H1 (cell line): ENCODE data around the gene NWD2. TPM values are rescaled to one million over a fixed set of nuclear protein-coding genes. Genes with fewer than 3 reads are reported as not detected.

ENCODE experiments used
- BRCA1 ChIP-seq: IDR thresholded peaks from 2 replicates; pipeline ENCODE4 v1.6.1; 2012; ENCODE audit warnings: low read depth, low read length, improper control_type of control experiment
- CHD1 ChIP-seq: IDR thresholded peaks from 2 replicates; pipeline ENCODE4 v1.6.1; 2012; ENCODE audit warnings: low read depth, low read length, improper control_type of control experiment
- EP300 ChIP-seq, 2 experiments: IDR thresholded peaks; 1 replicate in 1 of 2; 2 replicates in 1 of 2; pipeline ENCODE4 v1.6.1; 2011 to 2012; ENCODE audit warnings: low read depth in 2 of 2, low read length in 2 of 2, mild to moderate bottlenecking in 2 of 2, borderline replicate concordance in 1 of 2, inconsistent platforms in 1 of 2, moderate library complexity in 1 of 2
- EZH2 ChIP-seq: fragments of 200-600 bp; sonication (generic); IDR thresholded peaks from 2 replicates; pipeline ENCODE4 v1.7.1; 2012; ENCODE audit warnings: low read depth, mild to moderate bottlenecking, moderate library complexity, low read length, inconsistent platforms; ENCODE audit not compliant: severe bottlenecking
- GTF2F1 ChIP-seq: IDR thresholded peaks from 2 replicates; pipeline ENCODE4 v1.6.1; 2012; ENCODE audit warnings: low read depth, low read length, improper control_type of control experiment, borderline replicate concordance
- KDM4A ChIP-seq: IDR thresholded peaks from one replicate; pipeline ENCODE4 v1.7.1; 2012; ENCODE audit warnings: low read depth, mild to moderate bottlenecking, moderate library complexity, low read length, inconsistent platforms; ENCODE audit not compliant: severe bottlenecking
- RBBP5 ChIP-seq: IDR thresholded peaks from 2 replicates; pipeline ENCODE4 v1.7.1; 2012; ENCODE audit warnings: low read depth, mild to moderate bottlenecking, inconsistent platforms, low read length, moderate library complexity, borderline replicate concordance
- SIRT6 ChIP-seq: IDR thresholded peaks from one replicate; pipeline ENCODE4 v1.7.1; 2012; ENCODE audit warnings: low read length, inconsistent platforms
- SP2 ChIP-seq: IDR thresholded peaks from 2 replicates; pipeline ENCODE4 v1.6.1; 2012; ENCODE audit warnings: mild to moderate bottlenecking, low read length, inconsistent platforms
- polyA plus RNA-seq, 7 experiments: library from polyadenylated mRNA; depleted of rRNA in 3 of 7; stranded (reverse) in 5 of 7; unstranded in 2 of 7; fragments of >200 nt in 5 of 7; fragments of 200-250 nt in 2 of 7; gene quantifications; 1 replicate in 5 of 7; 2 replicates in 1 of 7; 4 replicates in 1 of 7; pipeline versions ENCODE4 v1.2.1 to v1.2.3, GENCODE V29; 2011 to 2013; ENCODE audit warnings: missing spikeins in 2 of 7, mixed read lengths in 2 of 7
- total RNA-seq: library from RNA; stranded (reverse); fragmentation: NEBNext Ultra II Directional; extraction: Animal tissue kit (Norgen Biotek cat#: 25700); gene quantifications from 2 replicates; pipeline ENCODE4 v1.2.1, GENCODE V29; 2021
- TF ChIP-seq, protein P1 (sequence below): fragments of 300-600 bp; sonication (generic); IDR thresholded peaks from 2 replicates; pipeline ENCODE4 v1.7.1; 2012; ENCODE audit warnings: low read length, moderate library complexity, mild to moderate bottlenecking, inconsistent platforms; ENCODE audit not compliant: insufficient replicate concordance

The NWD2 gene
- total and polyA plus RNA-seq, 2 of the 8 experiments (the other 6 are each of a cell fraction or from before 2014, with no cell fraction given): under 0.01 TPM; not detected in 1

DNA sequence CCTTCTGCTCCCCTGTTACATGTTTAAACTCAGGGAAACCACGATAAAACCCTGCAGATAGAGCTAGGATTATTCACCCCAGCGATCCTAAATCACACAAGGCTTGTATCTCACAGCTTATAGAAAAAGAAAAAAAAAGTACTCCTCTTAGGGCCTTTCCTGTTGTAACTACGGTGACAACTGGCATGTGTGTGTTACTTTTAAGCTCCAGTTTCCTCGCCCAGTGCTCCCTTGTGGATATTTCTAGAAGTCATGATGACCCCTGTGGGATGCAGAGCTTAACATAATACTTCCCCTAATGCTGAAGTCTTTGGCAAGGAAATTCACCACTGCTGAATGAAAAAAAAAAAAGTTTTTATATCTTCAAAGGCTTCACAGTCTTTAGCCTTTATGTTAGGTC is 114.7 kb downstream of the NWD2 start (continued):
- TF ChIP-seq, protein P1, sequence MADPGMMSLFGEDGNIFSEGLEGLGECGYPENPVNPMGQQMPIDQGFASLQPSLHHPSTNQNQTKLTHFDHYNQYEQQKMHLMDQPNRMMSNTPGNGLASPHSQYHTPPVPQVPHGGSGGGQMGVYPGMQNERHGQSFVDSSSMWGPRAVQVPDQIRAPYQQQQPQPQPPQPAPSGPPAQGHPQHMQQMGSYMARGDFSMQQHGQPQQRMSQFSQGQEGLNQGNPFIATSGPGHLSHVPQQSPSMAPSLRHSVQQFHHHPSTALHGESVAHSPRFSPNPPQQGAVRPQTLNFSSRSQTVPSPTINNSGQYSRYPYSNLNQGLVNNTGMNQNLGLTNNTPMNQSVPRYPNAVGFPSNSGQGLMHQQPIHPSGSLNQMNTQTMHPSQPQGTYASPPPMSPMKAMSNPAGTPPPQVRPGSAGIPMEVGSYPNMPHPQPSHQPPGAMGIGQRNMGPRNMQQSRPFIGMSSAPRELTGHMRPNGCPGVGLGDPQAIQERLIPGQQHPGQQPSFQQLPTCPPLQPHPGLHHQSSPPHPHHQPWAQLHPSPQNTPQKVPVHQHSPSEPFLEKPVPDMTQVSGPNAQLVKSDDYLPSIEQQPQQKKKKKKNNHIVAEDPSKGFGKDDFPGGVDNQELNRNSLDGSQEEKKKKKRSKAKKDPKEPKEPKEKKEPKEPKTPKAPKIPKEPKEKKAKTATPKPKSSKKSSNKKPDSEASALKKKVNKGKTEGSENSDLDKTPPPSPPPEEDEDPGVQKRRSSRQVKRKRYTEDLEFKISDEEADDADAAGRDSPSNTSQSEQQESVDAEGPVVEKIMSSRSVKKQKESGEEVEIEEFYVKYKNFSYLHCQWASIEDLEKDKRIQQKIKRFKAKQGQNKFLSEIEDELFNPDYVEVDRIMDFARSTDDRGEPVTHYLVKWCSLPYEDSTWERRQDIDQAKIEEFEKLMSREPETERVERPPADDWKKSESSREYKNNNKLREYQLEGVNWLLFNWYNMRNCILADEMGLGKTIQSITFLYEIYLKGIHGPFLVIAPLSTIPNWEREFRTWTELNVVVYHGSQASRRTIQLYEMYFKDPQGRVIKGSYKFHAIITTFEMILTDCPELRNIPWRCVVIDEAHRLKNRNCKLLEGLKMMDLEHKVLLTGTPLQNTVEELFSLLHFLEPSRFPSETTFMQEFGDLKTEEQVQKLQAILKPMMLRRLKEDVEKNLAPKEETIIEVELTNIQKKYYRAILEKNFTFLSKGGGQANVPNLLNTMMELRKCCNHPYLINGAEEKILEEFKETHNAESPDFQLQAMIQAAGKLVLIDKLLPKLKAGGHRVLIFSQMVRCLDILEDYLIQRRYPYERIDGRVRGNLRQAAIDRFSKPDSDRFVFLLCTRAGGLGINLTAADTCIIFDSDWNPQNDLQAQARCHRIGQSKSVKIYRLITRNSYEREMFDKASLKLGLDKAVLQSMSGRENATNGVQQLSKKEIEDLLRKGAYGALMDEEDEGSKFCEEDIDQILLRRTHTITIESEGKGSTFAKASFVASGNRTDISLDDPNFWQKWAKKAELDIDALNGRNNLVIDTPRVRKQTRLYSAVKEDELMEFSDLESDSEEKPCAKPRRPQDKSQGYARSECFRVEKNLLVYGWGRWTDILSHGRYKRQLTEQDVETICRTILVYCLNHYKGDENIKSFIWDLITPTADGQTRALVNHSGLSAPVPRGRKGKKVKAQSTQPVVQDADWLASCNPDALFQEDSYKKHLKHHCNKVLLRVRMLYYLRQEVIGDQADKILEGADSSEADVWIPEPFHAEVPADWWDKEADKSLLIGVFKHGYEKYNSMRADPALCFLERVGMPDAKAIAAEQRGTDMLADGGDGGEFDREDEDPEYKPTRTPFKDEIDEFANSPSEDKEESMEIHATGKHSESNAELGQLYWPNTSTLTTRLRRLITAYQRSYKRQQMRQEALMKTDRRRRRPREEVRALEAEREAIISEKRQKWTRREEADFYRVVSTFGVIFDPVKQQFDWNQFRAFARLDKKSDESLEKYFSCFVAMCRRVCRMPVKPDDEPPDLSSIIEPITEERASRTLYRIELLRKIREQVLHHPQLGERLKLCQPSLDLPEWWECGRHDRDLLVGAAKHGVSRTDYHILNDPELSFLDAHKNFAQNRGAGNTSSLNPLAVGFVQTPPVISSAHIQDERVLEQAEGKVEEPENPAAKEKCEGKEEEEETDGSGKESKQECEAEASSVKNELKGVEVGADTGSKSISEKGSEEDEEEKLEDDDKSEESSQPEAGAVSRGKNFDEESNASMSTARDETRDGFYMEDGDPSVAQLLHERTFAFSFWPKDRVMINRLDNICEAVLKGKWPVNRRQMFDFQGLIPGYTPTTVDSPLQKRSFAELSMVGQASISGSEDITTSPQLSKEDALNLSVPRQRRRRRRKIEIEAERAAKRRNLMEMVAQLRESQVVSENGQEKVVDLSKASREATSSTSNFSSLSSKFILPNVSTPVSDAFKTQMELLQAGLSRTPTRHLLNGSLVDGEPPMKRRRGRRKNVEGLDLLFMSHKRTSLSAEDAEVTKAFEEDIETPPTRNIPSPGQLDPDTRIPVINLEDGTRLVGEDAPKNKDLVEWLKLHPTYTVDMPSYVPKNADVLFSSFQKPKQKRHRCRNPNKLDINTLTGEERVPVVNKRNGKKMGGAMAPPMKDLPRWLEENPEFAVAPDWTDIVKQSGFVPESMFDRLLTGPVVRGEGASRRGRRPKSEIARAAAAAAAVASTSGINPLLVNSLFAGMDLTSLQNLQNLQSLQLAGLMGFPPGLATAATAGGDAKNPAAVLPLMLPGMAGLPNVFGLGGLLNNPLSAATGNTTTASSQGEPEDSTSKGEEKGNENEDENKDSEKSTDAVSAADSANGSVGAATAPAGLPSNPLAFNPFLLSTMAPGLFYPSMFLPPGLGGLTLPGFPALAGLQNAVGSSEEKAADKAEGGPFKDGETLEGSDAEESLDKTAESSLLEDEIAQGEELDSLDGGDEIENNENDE: no peak
- TF ChIP-seq EP300 (IDR thresholded peaks at IDR 0.05; ENCODE audit: borderline replicate concordance in 1 of 2, low read depth in 2 of 2, low read length in 2 of 2): no peak
- no peak for TF ChIP-seq SIRT6
- no peak for TF ChIP-seq KDM4A
- no peak for TF ChIP-seq BRCA1
- TF ChIP-seq SP2: no peak
- TF ChIP-seq EZH2: no peak
- TF ChIP-seq RBBP5: no peak
- TF ChIP-seq CHD1: no peak
- TF ChIP-seq GTF2F1: no peak
